GM12875 (cell line): Measurements from ENCODE around the gene PRPF38B.

ENCODE experiments used
- H3K4me3 ChIP-seq: one replicate; pipeline ENCODE4 v1.5.1; 2011; ENCODE audit warnings: low read depth, low read length, control low read depth
- TF ChIP-seq, protein P1 (sequence below): IDR thresholded peaks from 2 replicates; pipeline ENCODE4 v1.5.1; 2011; ENCODE audit warnings: low read depth, mild to moderate bottlenecking, control low read depth, inconsistent platforms, low read length, moderate library complexity, borderline replicate concordance; ENCODE audit not compliant: insufficient read depth

The PRPF38B gene

DNA sequence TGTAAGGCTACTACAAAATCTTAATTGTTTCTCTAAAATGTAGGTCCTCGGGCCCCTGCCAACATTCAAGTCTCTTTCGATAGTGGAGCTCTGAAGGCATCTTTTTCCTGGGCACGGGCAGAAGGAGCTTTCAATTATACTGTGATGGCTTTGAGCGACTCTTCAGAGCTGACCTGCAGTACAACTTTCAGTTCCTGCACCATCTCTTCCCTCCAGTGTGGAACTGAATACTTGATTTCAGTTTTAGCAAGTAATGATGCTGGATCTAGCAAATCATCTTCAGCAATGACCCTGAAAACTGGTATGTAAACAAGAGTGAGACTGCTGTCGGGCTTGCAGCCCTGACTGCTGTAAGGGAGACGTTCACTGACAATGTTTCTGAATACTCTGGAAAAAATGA, 30.2 kb downstream of the PRPF38B start:
- TF ChIP-seq, protein P1, sequence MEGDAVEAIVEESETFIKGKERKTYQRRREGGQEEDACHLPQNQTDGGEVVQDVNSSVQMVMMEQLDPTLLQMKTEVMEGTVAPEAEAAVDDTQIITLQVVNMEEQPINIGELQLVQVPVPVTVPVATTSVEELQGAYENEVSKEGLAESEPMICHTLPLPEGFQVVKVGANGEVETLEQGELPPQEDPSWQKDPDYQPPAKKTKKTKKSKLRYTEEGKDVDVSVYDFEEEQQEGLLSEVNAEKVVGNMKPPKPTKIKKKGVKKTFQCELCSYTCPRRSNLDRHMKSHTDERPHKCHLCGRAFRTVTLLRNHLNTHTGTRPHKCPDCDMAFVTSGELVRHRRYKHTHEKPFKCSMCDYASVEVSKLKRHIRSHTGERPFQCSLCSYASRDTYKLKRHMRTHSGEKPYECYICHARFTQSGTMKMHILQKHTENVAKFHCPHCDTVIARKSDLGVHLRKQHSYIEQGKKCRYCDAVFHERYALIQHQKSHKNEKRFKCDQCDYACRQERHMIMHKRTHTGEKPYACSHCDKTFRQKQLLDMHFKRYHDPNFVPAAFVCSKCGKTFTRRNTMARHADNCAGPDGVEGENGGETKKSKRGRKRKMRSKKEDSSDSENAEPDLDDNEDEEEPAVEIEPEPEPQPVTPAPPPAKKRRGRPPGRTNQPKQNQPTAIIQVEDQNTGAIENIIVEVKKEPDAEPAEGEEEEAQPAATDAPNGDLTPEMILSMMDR: no peak
- H3K4me3 ChIP-seq: no peak overlapping the region

DNA sequence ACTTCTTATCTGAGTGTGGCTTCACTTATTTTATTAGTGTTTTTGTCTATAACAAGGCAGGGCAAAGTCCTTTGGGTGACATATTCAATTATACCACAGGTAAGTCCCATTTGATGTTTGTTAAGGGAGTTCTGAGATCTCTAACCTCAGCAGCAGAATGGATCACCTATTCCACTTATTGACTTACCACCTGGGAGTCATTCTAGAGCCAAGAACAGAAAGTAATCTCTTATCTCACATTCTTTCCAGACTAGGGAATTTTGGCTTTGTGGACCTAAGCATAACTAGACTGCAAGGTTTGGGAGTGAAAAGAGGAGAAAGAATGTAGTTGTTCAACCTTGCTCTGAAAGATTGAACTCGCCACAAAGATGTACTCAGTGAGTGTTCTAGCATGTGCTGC, 33.8 kb downstream of the PRPF38B start:
- no peak overlapping the region for H3K4me3 ChIP-seq
- TF ChIP-seq, protein P1: no peak

DNA sequence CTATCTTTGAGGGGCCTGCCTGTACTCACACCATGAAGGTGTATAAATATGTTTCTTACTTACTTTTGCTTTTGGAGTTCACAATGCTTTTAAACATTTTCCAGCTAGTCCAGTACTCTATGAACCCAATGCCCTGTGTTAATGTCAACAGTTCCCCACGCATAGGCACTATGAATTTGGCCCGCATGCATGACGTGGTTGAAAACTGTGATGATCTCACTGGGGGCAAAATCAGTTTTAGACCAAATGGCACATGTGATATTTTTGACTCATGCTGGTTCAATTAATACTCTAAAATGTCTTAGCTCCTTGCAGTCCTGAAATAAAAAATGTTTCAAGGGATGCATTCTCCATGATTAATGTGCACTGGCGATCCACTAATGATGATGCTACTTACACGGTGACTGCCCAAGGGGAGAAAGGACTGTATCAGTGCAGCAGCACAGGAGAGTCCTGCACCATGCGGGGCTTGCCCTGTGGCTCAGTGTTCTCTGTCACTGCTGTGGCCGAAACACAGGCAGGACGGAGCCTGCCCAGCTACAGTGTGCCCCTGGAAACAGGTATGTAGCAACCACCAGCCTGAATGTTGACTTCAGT, 36.3 kb downstream of the PRPF38B start:
- no peak overlapping the region for H3K4me3 ChIP-seq
- TF ChIP-seq, protein P1: no peak

DNA sequence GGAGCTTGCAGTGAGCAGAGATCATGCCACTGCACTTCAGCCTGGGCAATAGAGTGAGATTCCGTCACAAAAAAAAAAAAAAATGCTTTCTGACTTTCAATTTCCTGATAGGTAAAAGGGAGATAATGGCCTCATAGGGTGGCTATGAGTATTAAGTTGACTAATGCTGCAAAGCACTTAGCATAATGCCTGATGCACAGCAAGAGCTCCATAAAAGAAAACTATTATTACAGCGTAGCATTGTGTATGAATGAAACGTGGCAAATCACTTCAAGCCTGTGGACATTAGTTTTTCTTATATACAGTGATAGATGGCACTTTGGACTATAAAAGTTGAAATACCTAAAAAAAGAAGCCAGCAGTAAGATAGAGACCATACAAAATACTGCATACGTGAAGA, 37.4 kb downstream of the PRPF38B start:
- H3K4me3 ChIP-seq: no peak overlapping the region
- TF ChIP-seq, protein P1: no peak

DNA sequence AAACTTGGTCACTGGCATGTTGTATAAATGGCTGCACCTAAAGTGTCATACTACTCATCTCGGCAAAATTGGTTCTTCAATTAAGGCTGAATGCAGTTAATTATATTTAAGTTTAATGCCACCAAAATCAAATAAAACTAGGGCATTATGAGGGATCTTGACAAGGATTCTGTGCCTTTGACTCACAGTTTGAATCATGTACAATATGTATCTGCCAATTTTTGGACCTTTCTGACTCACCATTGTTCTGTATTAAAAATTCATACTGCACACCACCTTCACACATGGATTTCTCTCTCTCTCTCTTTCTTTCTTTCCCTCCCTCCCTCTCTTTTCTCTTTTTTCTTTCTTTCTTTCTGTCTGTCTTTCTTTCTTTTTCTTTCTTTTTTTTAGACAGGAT, 40.3 kb downstream of the PRPF38B start:
- H3K4me3 ChIP-seq: no peak overlapping the region
- TF ChIP-seq, protein P1: no peak

DNA sequence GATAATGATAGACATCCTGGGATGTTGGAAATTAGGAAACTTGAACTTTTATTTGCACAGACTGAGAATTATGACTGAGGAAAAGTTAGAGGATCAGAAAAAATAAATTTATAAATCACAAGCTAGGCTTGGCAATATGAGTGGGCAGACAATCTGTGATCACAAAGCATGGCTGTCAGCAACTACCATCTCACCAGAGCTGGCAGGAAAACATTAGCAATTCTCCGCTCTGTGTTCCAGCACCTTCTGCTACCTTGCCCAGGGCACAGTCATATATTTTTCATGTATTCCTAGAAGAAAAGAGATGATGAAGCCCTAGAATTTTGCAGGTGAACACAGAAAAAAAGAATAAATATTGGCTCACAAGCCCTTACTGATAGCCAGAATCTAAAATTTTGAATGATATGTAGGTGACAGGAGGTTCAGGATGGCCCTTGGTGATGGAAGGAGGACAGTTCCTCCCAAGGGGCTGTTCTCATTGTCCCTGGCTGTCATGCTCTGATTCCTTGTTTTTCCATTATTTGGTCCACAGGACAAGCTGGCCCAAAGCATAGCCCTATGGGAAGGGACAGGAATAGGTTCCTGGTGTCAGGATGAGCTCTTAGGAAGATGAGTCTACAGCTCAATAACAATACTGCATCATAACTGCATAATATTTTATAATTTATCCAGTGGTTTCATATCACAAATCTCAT, 42.2 kb downstream of the PRPF38B start:
- TF ChIP-seq, protein P1: no peak
- H3K4me3 ChIP-seq: no peak overlapping the region

DNA sequence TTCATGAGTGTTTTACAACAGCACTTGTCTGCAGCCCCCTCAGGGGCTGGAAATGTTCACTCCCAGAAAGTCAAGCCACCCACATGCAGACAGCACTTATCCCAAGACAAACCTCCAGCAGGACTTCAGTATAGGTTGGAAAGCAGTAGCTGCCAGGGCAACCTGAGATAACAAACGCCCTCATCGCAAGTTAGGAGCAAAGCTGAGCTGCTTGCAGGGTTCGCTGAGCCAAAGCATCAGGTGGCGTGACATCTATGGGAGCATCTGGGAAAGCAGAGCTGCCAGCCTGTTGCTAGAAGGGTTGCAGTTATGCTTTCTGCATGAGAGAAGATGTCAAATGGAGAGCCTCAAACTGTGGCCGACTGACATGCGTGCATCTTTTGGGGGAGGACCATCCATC, 50.1 kb downstream of the PRPF38B start:
- H3K4me3 ChIP-seq: no peak overlapping the region
- TF ChIP-seq, protein P1: no peak
